GM19324 (cell line): ENCODE results near the gene ATF5.
"Not testable (repeated sequence)": the region's sequence is repeated elsewhere in the genome, so short reads cannot be mapped to it uniquely, and the experiment has no call there.

Experiments used
- ATAC-seq: cut with Tn5 transposase; IDR thresholded peaks from one replicate; pipeline ENCODE4 v1.9.1; 2021; ENCODE audit warnings: mild to moderate bottlenecking, moderate library complexity; ENCODE audit not compliant: unreplicated experiment, low FRiP score

Gene ATF5

GRCh38 chr19:49940482-49940791 is 11.4 kb downstream of the ATF5 start:
- no peak for ATAC-seq

- not testable (repeated sequence) for ATAC-seq
Measured at GRCh38 chr19:49944567-49944966, 15.6 kb downstream of the ATF5 start.

- no peak for ATAC-seq
Measured at GRCh38 chr19:49946415-49946814, 17.4 kb downstream of the ATF5 start.

GRCh38 chr19:49949742-49950589 is 21.0 kb downstream of the ATF5 start:
- no peak for ATAC-seq

GRCh38 chr19:49950590-49950948 is 21.6 kb downstream of the ATF5 start:
- ATAC-seq, result no peak

- no peak for ATAC-seq
Measured at GRCh38 chr19:49950956-49951526, 22.0 kb downstream of the ATF5 start.

- no peak for ATAC-seq
Measured at GRCh38 chr19:49951806-49952478, 22.9 kb downstream of the ATF5 start.

GRCh38 chr19:49952479-49952836 is 23.5 kb downstream of the ATF5 start:
- no peak for ATAC-seq

- no peak for ATAC-seq
Measured at GRCh38 chr19:49952906-49953305, 23.9 kb downstream of the ATF5 start.

GRCh38 chr19:49953416-49953815 is 24.4 kb downstream of the ATF5 start:
- ATAC-seq, result no peak

GRCh38 chr19:49954092-49954829 is 25.3 kb downstream of the ATF5 start:
- ATAC-seq, result no peak

GRCh38 chr19:49954933-49955332 is 25.9 kb downstream of the ATF5 start:
- ATAC-seq, result no peak

- no peak for ATAC-seq
Measured at GRCh38 chr19:49956115-49956495, 27.1 kb downstream of the ATF5 start.

- no peak for ATAC-seq
Measured at GRCh38 chr19:49957262-49957915, 28.4 kb downstream of the ATF5 start.

- not testable (repeated sequence) for ATAC-seq
Measured at GRCh38 chr19:49958144-49958543, 29.1 kb downstream of the ATF5 start.

- ATAC-seq, result not testable (repeated sequence)
Measured at GRCh38 chr19:49958596-49958995, 29.6 kb downstream of the ATF5 start.

- not testable (repeated sequence) for ATAC-seq
Measured at GRCh38 chr19:49959892-49960291, 30.9 kb downstream of the ATF5 start.

GRCh38 chr19:49960980-49961379 is 32.0 kb downstream of the ATF5 start, which contains the start of gene SIGLEC11:
Gene SIGLEC11, minus strand, starts transcription at chr19:49961172. Its CDS starts 91 bp downstream, at chr19:49961081.
- ATAC-seq, result not testable (repeated sequence)

- ATAC-seq, result no peak
Measured at GRCh38 chr19:49968279-49968922, 39.4 kb downstream of the ATF5 start.

- ATAC-seq, result not testable (repeated sequence)
Measured at GRCh38 chr19:49969355-49969754, 40.4 kb downstream of the ATF5 start.
